SK-N-SH treated with all-trans-retinoic acid at 6 μM for 48 hours (cell line): ENCODE measurements around the gene JUN.

Experiments used
- ARNTL ChIP-seq: fragments of 450-650 bp; formaldehyde crosslinking; IDR thresholded peaks from 2 replicates; pipeline ENCODE4 v1.5.0; 2020; ENCODE audit warnings: low read depth, mild to moderate bottlenecking, moderate library complexity, borderline replicate concordance
- BACH2 ChIP-seq: fragments of 250-450 bp; sonication (Bioruptor Pico); IDR thresholded peaks from 2 replicates; pipeline ENCODE4 v1.9.0; 2021; ENCODE audit warnings: mild to moderate bottlenecking, borderline replicate concordance
- CREB5 ChIP-seq: fragments of 250-450 bp; sonication (Bioruptor Pico); IDR thresholded peaks from 2 replicates; pipeline ENCODE4 v1.5.1; 2020; ENCODE audit warnings: low read depth, mild to moderate bottlenecking, moderate library complexity
- CSDC2 ChIP-seq: fragments of 250-450 bp; sonication (Bioruptor Pico); IDR thresholded peaks from 2 replicates; pipeline ENCODE4 v1.5.0; 2020; ENCODE audit warnings: mild to moderate bottlenecking, moderate library complexity
- ISL1 ChIP-seq: fragments of 250-450 bp; sonication (Bioruptor Pico); IDR thresholded peaks from 2 replicates; pipeline ENCODE4 v2.1.2; 2022; ENCODE audit warnings: mild to moderate bottlenecking, moderate library complexity
- OSR1 ChIP-seq: fragments of 250-450 bp; sonication (Bioruptor Pico); IDR thresholded peaks from 2 replicates; pipeline ENCODE4 v1.8.0; 2022; ENCODE audit warnings: moderate library complexity, mild to moderate bottlenecking, inconsistent platforms
- PATZ1 ChIP-seq: fragments of 250-450 bp; sonication (Bioruptor Pico); IDR thresholded peaks from 2 replicates; pipeline ENCODE4 v1.8.0; 2020; ENCODE audit warnings: mild to moderate bottlenecking, moderate library complexity, borderline replicate concordance
- TOX ChIP-seq: fragments of 250-450 bp; sonication (Bioruptor Pico); IDR thresholded peaks from 2 replicates; pipeline ENCODE4 v1.8.0; 2021; ENCODE audit warnings: mild to moderate bottlenecking, moderate library complexity, borderline replicate concordance
- ZFP3 ChIP-seq: fragments of 250-450 bp; sonication (Bioruptor Pico); IDR thresholded peaks from 2 replicates; pipeline ENCODE4 v1.5.0; 2020; ENCODE audit warnings: mild to moderate bottlenecking, moderate library complexity
- ZFP30 ChIP-seq: fragments of 450-650 bp; formaldehyde crosslinking; IDR thresholded peaks from 2 replicates; pipeline ENCODE4 v1.5.0; 2022; ENCODE audit warnings: mild to moderate bottlenecking, moderate library complexity
- ZNF8 ChIP-seq: fragments of 450-650 bp; formaldehyde crosslinking; IDR thresholded peaks from 2 replicates; pipeline ENCODE4 v1.5.0; 2020; ENCODE audit warnings: mild to moderate bottlenecking, moderate library complexity

GRCh38 chr1:58746757-58747156 lies 37.1 kb downstream of the JUN start:
- TF ChIP-seq TOX (CRISPR knock-in tag) (no peak), BACH2 (no peak), ISL1 (CRISPR knock-in tag) (no peak), OSR1 (no peak), ARNTL (CRISPR knock-in tag) (no peak), ZFP3 (CRISPR knock-in tag) (no peak), PATZ1 (CRISPR knock-in tag) (no peak), CSDC2 (CRISPR knock-in tag) (no peak), CREB5 (CRISPR knock-in tag) (no peak), ZFP30 (no peak), ZNF8 (no peak)
